Breast epithelium (tissue), 3 donors: ENCODE results near the gene CLDN20.

Source experiments
- CTCF ChIP-seq, 3 donors: fragments of 450-650 bp; IDR thresholded peaks; one replicate each; pipeline ENCODE4 v1.5.1; 2016 to 2017; ENCODE audit warnings: antibody characterized with exemption in 3 of 3, mild to moderate bottlenecking in 3 of 3, moderate library complexity in 3 of 3
- POLR2A ChIP-seq: fragments of 450-650 bp; IDR thresholded peaks from one replicate; pipeline ENCODE4 v1.6.1; 2016; ENCODE audit warnings: antibody characterized with exemption, mild to moderate bottlenecking, moderate library complexity
- POLR2AphosphoS5 ChIP-seq, 3 donors: sonication (generic); formaldehyde crosslinking; IDR thresholded peaks; one replicate each; pipeline ENCODE4 v1.6.1; 2017; ENCODE audit warnings: antibody characterized with exemption in 3 of 3

- TF ChIP-seq POLR2AphosphoS5 (IDR thresholded peaks at IDR 0.05), result no peak
- TF ChIP-seq CTCF (IDR thresholded peaks at IDR 0.05), result no peak
- no peak for TF ChIP-seq POLR2A
Measured at GRCh38 chr6:155272353-155273232, 8.8 kb downstream of the CLDN20 start.
